HG03342 (cell line): Measurements from ENCODE around the gene GALK2.
"Not testable (repeated sequence)": the region's sequence is repeated elsewhere in the genome, so short reads cannot be mapped to it uniquely, and the experiment has no call there.

Source experiments
- ATAC-seq: cut with Tn5 transposase; IDR thresholded peaks from one replicate; pipeline ENCODE4 v1.9.1; 2021; ENCODE audit warnings: mild to moderate bottlenecking, moderate library complexity; ENCODE audit not compliant: unreplicated experiment

GALK2 gene

DNA sequence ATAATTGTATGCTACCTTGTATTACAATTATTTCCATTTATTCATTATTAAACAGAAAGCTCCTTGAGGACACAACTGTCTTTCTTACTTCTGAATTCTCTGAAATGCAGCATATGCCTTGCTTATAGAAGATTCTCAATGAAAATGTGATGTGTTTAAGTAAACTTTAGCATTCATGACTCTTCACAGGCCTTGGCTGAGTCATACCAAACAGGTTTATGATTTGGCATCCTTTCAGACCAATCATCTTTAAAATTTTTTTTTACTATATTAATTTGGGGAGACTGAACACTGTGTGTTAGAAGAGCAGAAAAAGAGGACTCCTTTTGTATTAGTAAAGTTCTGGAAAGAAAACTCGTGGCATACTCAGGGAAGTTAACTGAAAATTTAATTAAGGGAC lies 6.4 kb upstream of the GALK2 start:
- ATAC-seq: no peak

DNA sequence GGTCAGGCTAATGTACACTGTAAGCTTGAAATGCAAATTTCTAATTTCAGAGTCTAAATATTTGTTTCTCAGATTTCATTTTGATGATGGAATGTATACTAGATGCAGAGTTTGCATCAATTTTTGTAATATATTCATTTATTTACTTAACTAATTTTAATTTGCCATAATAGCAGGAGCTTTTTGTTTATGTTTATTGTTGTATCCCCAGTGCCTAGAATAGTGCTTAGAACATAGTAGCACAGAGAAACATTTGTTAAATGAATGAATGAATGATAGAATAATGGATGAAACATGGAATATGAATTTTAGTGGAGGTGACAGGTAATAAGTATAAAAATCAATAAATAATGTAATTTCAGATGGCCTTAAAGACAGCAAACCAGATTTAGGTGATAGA lies 5.2 kb upstream of the GALK2 start:
- no peak for ATAC-seq

DNA sequence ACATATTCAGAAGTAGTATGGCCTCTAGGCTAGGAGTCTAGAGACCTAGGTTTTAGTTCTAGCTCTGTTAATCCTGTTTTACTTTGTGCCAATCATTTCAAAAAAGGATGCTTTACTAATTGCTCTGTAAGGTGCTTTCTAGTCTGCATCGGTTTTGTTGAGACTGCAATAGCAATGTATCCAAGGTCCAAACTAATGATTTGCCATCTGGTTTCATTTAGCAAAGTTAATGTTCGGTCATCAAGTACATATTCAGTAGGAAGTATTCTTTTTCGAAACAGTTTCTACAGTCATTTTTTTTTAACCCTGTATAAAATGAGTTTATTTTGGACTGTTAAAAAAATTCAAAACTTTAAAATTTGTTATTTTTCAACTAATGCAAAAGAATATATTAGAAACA lies 2.0 kb upstream of the GALK2 start:
- no peak for ATAC-seq

DNA sequence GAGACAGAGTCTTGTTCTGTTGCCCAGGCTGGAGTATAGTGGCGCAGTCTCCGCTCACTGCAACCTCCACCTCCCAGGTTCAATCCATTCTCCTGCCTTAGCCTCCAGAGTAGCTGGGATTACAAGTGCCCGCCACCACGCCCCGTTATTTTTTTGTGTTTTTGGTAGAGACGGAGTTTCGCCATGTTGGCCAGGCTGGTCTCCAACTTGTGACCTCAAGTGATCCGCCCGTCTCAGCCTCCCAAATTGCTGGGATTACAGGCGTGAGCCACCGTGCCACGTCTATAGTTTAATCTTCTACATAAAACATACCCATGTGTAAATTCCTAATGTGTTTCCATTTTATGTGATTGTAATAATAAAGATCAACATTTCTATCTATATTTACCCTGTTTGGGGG lies 1.7 kb downstream of the GALK2 start:
- ATAC-seq: no peak

DNA sequence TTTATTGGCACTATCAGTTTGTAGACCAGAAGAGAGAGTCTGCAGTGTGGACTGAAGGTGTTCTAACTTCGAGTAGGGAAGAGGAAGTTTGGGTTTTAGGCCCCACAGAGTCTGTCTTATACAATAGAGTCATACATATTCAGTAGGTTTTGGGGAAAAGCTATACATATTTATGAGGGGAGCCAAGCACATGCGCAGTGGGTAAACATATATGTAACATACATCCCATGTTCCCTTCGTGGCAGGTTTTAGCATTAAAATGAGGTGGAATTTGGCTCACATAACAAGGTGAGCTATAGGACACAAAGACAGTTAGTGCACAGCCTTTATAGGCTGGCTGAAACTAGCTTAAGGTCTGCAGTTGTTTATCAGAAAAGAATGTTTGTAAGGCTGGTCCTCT lies 4.9 kb downstream of the GALK2 start:
- no peak for ATAC-seq

DNA sequence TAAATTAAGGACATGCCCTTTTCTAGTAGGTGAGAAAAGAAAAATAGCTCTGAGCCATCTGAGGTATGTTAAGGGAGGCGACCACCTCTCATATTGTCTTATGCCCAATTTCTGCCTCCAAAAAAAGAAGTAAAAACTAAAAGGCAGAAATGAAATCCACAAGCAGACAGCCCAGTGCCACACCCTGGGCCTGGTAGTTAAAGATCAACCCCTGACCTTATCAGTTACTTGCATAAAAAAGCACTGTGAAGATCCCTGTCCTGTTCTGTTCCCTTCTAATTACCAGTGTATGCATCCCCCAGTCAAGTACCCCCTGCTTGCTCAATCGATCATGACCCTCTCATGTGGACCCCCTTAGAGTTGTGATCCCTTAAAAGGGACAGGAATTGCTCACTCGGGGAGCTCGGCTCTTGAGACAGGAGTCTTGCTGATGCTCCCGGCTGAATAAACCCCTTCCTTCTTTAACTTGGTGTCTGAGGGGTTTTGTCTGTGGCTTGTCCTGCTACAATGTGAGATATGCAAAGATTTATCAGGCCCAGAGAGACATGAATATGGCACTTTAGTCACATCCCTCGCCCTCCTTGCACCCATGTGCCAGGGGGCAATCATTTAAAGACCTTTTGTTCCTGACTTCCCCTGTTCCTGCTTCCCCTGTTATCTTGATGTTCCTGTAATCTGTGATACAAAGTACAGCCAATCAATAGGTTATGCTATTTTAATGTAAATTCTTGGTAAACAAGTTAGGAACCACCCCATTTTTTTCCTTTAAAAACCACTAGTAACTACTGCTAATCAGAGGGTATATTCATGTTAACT lies 5.7 kb downstream of the GALK2 start:
- not testable (repeated sequence) for ATAC-seq

DNA sequence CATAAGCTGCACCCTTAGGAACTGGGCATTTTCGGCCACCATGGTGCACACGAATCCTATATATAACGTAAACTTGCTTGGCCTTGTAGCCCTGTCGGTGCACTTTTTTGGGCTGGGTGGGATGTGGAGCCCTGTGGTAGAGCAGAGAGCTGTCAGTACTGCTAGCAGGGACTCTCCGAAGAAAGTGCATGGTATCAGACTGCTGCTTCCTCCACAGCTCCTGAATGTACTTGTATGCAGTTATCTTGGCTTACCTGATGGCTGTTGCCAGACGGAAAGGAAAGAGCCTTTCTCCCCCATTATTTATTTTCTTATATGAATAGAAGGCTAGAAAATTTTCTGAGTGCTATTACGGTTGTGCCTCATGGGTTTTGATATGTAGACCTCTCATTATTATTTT lies 8.4 kb downstream of the GALK2 start:
- no peak for ATAC-seq

DNA sequence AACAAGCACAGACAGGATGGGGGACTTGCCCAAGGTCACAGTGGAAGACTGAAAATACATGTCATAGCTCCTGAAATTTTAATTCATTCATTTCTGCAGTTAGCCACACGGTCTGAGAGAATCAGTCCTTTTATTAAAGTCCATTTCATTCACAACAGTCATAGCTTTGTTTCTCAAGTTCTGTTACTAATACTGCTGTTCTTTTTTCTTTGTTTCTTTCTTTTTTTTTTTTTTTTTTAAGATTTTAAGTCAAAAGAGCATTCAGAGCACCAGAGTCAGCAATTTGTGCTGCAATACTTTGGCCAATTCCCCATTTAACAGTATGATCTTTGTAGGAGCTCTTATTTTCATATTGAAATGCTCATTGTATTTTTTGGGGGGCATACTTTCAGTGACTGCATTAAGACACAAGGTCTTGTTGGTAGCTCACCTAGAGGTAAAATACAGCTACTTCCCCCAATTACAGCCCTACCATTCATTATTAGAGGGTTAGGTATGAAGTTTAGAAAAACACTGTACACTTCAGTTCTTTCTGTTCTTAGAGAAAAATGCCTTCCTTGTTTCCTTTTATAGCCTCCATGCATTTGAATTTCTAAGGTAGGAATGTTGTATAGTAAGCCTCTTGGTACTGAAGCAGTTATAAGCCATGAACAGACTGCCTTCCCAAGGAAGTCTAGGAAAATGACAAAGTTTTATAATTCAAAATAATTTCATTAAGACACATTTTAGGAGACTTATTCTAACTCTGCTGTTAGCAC lies 9.6 kb downstream of the GALK2 start:
- ATAC-seq: no peak

DNA sequence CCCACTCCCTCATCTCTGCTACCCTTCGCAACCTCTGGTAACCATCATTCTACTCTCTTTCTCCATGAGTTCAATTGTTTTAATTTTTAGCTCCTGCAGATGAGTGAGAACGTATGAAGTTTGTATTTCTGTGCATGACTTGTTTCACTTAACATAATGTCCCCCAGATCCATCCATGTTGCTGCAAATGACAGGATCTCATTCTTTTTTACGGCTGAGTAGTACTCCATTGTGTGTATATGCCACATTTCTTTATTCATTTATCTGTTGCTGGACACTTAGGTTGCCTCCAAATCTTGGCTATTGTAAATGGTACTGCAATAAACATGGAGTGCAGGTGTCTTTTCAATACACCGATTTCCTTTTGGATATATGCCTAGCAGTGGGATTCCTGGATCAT lies 12.1 kb downstream of the GALK2 start:
- ATAC-seq: no peak

DNA sequence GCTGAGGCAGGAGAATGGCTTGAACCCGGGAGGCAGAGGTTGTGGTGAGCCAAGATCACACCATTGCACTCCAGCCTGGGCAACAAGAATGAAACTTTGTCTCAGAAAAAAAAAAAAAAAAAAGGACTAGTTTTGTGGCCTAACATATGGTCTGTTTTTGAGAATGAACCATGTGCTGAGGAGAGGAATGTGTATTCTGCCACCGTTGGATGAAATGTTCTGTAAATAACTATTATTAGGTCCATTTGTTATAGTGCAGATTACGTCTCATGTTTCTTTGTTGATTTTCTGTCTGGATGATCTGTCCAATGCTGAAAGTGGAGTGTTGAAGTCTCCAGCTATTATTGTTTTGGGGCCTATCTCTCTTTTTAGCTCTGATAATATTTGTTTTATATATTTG lies 13.7 kb downstream of the GALK2 start:
- ATAC-seq: not testable (repeated sequence)

DNA sequence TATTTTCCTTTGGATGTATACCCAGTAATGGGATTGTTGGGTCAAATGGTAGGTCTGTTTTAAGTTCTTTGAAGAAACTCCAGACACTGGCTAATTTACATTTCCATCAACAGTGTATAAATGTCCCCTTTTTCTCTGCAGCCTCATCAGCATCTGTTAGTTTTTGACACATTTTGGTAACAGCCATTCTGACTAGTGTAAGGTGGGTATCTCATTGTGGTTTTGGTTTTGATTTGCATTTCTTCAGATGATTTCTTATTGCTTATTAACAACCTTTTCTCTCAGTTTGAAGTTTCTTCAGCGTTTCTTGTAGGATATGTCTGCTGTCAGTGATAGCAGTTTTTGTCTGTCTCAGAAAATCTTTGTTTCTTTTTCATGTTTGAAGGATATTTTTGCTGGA lies 15.4 kb downstream of the GALK2 start:
- ATAC-seq: no peak

DNA sequence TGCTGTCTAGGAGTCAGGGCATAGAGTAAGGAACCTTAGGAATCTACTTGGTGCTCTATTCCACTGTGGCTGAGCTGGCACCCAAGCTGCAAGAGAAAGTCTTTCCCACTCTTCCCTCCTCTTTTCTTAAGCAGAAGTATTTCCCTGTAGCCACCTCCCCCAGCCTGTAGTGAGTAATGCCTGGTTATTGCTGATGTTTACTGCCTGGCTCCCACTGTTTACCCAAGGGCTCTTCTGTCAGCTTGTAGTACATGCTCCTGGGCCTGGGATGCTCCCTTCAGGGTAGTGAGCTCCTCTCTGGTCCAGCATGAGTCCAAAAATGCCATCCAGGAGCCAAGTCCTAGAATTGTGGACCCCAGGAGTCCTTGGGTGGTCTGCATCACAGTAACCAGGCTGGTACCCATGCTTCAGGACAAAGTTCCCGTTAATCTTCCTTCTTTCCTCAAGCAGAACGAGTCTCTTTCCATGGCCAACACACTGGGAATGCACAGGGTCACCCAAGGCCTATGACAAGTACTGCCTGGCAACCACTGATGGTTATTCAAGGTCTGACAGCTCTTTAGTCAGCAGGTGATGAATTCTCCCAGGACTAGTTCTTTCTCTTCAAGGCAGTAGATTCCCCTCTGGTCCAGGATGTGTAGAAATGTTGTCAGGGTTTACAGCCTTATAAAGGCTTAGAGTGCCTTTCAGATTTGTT lies 17.6 kb downstream of the GALK2 start:
- no peak for ATAC-seq

DNA sequence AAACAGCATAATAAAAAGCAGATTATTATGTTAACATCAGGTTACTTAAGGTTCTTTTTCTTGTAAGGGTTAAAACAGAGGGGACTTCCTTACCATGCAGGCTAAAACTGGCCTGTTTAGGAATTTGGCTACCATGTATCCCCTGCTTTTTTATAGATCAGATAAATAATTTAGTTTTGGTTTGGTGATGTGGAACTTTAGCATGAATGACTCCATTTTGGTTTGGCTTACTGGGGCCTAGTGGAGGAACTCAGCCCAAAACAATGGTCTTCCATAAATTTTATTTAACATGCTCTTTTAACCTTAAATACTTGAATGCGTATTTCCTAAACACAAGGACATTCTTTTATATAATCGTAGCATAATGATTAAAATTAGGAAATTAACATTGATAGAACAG lies 18.9 kb downstream of the GALK2 start:
- ATAC-seq: no peak

DNA sequence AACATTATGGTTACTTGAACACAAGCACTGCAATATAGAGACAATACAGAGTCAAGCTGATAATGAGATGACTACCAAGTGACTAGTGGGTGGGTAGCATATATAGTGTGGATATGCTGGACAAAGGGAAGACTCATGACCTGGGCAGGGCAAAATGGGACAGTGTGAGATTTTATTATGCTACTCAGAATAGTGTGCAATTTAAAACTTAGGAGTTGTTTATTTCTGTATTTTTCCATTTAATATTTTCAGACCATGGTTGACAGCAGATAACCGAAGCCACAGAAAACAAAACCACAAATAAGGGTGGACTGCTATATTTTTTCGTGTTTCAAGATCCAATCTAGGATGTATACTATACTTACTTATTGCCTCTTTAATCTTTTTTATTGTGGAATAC lies 19.6 kb downstream of the GALK2 start:
- no peak for ATAC-seq

DNA sequence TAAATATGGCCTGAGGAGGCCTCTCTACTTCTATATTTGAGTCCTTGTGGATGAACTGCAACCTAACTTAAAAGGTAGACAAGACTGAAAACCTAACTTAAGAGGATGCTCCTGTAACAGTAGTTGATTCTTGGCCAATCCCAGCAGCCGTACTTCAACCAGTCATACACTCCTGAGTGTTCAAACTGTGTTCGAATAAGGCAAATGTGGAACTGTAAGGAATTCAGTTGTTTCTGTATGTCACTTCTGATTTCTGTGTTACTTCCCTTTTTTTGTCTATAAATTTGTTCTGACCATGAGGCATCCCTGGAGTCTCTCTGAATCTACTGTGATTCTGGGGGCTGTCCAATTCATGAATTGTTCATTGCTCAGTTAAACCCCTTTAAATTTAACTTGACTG lies 20.5 kb downstream of the GALK2 start:
- no peak for ATAC-seq

DNA sequence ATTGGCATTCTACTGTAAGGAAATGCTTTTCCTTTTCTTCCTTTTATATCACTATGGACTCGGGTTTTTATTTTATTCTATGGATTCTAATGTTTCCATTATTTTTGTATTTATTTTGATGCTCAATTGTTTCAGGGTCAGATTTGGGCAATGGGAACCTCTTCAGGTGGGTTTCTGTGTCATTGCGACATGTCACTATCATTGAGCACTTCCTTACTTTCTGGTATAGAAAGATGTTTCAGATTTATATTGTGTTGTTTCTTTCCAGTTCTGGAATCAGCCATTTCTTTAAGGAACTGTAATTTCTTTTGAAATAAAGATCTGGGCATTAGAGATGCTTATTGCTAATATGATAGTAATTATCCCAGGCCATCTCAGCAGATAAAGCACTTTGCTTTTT lies 21.8 kb downstream of the GALK2 start:
- no peak for ATAC-seq

DNA sequence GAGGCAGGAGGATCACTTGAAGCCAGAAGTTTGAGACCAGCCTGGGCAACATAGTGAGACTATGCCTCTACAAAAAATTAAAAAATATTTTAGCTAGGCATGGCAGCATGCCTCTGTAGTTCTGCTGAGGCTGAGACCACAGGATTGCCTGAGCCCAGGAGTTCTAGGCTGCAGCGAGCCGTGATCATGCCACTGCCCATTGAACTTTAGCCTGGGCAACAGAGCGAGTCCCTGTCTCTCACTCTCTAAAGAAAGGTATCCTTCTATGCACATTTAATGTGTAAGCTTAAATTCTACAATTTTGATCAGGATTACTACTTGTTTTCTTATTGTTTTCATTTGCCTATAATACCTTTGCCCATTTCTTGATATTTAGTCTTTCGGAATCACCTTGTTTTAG lies 26.8 kb downstream of the GALK2 start:
- no peak for ATAC-seq

DNA sequence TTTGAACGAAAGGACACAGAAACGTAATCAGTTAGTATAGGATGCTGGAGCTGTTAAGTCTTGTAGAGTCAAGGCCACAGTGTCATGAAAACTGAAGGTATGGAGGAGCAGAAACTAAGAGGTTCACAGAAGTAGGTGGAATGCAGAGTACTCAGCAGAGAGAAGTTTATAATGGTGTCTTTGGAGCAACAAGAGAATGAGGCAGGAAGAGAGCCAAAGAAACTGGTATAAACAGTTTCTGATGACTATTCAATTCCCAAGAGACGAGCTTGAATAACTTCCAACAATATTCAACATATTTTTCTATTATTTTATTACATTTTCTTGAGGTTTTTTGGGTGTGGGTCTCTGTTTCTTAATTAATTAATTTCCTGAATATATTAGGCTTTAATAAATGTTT lies 29.6 kb downstream of the GALK2 start:
- no peak for ATAC-seq

DNA sequence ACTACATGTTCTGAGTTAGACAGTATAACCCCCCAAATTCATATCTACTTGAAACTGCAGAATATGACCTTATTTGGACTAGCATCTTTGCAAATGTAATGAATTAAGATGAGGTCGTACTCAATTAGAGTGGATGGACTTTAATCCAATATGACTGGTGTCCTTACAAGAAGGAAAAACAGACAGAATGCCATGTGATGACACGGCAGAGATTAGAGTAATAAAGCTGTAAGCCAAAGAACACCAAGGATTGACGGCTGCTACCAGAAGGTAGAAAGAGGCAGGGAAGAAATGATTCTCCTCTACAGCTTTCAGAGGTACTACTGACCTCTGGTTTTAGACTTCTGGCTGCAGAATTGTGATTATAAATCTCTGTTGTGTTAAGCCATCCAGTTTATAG lies 30.3 kb downstream of the GALK2 start:
- ATAC-seq: no peak

DNA sequence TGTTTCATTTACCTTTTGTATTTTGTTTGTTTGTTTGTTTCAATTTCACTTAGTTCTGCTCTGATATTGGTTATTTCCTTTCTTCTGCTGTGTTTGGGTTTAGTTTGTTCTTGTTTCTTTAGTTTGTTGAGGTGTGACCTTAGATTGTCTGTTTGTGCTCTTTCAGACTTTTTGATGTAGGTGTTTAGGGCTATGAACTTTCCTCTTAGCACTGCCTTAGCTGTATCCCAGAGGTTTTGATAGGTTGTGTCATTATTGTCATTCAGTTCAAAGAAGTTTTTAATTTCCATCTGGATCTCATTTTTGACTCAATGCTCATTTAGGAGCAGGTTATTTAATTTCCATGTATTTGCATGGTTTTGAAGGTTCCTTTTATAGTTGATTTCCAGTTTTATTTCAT lies 38.1 kb downstream of the GALK2 start:
- not testable (repeated sequence) for ATAC-seq

DNA sequence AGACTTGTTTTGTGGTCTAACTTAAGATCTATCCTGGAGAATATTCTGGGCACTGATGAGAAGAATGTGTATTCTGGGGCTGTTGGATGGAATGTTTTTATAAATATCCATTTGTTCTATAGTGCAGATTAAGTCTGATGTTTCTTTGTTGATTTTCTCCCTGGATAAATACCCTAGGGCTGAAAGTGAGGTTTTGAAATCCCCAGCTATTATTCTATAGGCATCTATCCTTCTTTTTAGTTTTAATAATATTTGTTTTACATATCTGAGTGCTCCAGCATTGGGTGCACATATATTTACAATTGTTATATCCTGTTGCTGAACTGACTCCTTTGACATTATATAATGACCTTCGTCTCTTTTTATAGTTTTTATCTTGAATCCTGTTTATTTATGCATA lies 42.9 kb downstream of the GALK2 start:
- ATAC-seq: no peak
